ENCODE results near the gene PRTN3. TPM values are rescaled to one million over a fixed set of nuclear protein-coding genes. Genes with fewer than 3 reads are reported as not detected.
A peak's percentile ranks its signal among the peaks of the same experiment; 100 is the strongest.
"Not testable (repeated sequence)": the region's sequence is repeated elsewhere in the genome, so short reads cannot be mapped to it uniquely, and the experiment has no call there.

Gene PRTN3
- polyA plus RNA-seq, 1 donor (not counting 4 experiments of a cell fraction or from before 2014, with no cell fraction given) = not detected

DNA sequence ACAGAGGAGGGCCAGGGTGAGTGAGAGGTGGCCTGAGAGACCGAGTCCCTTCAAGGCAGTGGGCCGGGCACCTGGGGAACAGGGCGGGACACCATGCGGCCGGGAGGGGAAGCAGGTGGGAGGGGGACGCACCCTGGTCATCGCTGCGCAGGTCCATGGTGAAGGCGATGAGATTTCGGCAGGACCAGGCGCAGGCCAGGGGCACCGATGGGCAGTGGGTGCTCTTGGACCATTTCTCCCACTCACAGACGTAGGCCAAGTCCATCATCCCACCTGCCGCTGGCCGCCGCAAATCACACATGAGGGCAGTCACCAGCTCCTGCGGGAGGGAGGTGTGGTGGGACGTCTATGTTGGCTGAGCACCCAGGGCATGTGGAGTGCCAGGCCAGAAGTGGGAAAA is 50.0 kb downstream of the PRTN3 start:
- H3K27me3 ChIP-seq (ENCODE audit: control insufficient read depth, extremely low read depth, insufficient read depth, low read length) = no peaks in the 10 kb centered on the region
- no peaks in the 10 kb centered on the region for H3K9me3 ChIP-seq (ENCODE audit: control insufficient read depth, low read depth, low read length)
- no peaks in the 10 kb centered on the region for H3K4me1 ChIP-seq (ENCODE audit: control insufficient read depth, extremely low read depth, insufficient read depth, low read length)
- DNase-seq (ENCODE audit: low read depth, low spot score) (no peak), FAIRE-seq (no peak)
- H3K9ac ChIP-seq (ENCODE audit: control insufficient read depth, extremely low read depth, insufficient read depth, low read length) = no peak overlapping the region
- TF ChIP-seq, protein P1, sequence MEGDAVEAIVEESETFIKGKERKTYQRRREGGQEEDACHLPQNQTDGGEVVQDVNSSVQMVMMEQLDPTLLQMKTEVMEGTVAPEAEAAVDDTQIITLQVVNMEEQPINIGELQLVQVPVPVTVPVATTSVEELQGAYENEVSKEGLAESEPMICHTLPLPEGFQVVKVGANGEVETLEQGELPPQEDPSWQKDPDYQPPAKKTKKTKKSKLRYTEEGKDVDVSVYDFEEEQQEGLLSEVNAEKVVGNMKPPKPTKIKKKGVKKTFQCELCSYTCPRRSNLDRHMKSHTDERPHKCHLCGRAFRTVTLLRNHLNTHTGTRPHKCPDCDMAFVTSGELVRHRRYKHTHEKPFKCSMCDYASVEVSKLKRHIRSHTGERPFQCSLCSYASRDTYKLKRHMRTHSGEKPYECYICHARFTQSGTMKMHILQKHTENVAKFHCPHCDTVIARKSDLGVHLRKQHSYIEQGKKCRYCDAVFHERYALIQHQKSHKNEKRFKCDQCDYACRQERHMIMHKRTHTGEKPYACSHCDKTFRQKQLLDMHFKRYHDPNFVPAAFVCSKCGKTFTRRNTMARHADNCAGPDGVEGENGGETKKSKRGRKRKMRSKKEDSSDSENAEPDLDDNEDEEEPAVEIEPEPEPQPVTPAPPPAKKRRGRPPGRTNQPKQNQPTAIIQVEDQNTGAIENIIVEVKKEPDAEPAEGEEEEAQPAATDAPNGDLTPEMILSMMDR (optimal IDR thresholded peaks at IDR 0.05 in 1 of 3, IDR thresholded peaks at IDR 0.05 in 1 of 3, conservative IDR thresholded peaks at IDR 0.05 in 1 of 3; ENCODE audit: extremely low read depth in 1 of 3, insufficient read depth in 2 of 3, low read length in 3 of 3) = no peak
- no peak for TF ChIP-seq EZH2 (IDR thresholded peaks at IDR 0.05; ENCODE audit: low read length)
- no peak overlapping the region for H3K4me2 ChIP-seq (ENCODE audit: control insufficient read depth, extremely low read depth, insufficient read depth, low read depth, low read length)
- H3K27ac ChIP-seq (ENCODE audit: control insufficient read depth, insufficient read depth, low read length) = no peak overlapping the region
- peaks cover 9 to 10% of the 10 kb centered on the region in 2 experiments for H3K36me3 ChIP-seq (ENCODE audit: control insufficient read depth in 2 of 2, extremely low read depth in 1 of 2, insufficient read depth in 2 of 2, low read length in 2 of 2)
- dilution Hi-C loops (cut with MboI; ENCODE audit: extremely low pct_ligation_motif_present, low sequenced_read_pairs) = no loop called here
- no peaks in the 10 kb centered on the region for H4K20me1 ChIP-seq (ENCODE audit: control insufficient read depth, extremely low read depth, insufficient read depth, low read length)
- H2AFZ ChIP-seq (ENCODE audit: control insufficient read depth, low read length) = no peak overlapping the region
- H3K9me1 ChIP-seq (ENCODE audit: control insufficient read depth, extremely low read depth, insufficient read depth, low read length) = no peaks in the 10 kb centered on the region
- H3K4me3 ChIP-seq (ENCODE audit: control insufficient read depth in 2 of 3, extremely low read depth in 1 of 3, insufficient read depth in 2 of 3, low read depth in 1 of 3, low read length in 3 of 3) = no peak overlapping the region
- H3K79me2 ChIP-seq (ENCODE audit: control insufficient read depth, insufficient read depth, low read length) = no peaks in the 10 kb centered on the region

DNA sequence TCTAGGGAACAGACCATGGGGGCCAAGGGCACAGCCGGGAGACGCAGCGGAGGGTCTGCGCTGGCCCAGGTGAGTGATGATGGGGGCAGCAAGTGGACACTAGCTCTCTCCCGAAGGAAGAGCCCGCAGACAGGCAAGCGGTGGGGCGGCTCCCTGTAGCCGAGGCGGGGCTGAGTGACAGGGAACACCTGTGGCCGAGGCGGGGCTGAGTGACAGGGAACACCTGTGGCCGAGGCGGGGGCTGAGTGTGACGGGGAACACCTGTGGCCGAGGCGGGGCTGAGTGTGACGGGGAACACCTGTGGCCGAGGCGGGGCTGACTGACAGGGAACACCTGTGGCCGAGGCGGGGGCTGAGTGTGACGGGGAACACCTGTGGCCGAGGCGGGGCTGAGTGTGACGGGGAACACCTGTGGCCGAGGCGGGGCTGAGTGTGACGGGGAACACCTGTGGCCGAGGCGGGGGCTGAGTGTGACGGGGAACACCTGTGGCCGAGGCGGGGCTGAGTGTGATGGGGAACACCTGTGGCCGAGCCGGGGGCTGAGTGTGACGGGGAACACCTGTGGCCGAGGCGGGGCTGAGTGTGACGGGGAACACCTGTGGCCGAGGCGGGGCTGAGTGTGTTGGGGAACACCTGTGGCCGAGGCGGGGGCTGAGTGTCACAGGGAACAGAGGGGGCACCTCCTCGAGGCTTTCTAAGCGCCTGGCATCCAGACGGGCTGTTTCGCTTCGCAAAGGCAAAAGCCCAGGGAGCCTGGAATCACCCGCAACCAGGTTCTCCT is 50.8 kb downstream of the PRTN3 start:
- H3K4me1 ChIP-seq (ENCODE audit: control insufficient read depth, extremely low read depth, insufficient read depth, low read length); H3K79me2 ChIP-seq (ENCODE audit: control insufficient read depth, insufficient read depth, low read length); H3K27me3 ChIP-seq (ENCODE audit: control insufficient read depth, extremely low read depth, insufficient read depth, low read length); H4K20me1 ChIP-seq (ENCODE audit: control insufficient read depth, extremely low read depth, insufficient read depth, low read length); H2AFZ ChIP-seq (ENCODE audit: control insufficient read depth, low read length); H3K9me3 ChIP-seq (ENCODE audit: control insufficient read depth, low read depth, low read length); DNase-seq (ENCODE audit: low read depth, low spot score); FAIRE-seq; dilution Hi-C loops (cut with MboI; ENCODE audit: extremely low pct_ligation_motif_present, low sequenced_read_pairs); H3K9me1 ChIP-seq (ENCODE audit: control insufficient read depth, extremely low read depth, insufficient read depth, low read length): not testable (repeated sequence)
- Histone ChIP-seq H3K9ac (ENCODE audit: control insufficient read depth, extremely low read depth, insufficient read depth, low read length) (peak overlapping the region; percentile 88), H3K27ac (ENCODE audit: control insufficient read depth, insufficient read depth, low read length) (peak overlapping the region; percentile 58), H3K4me3 (ENCODE audit: control insufficient read depth in 2 of 3, extremely low read depth in 1 of 3, insufficient read depth in 2 of 3, low read depth in 1 of 3, low read length in 3 of 3) (peak overlapping the region; percentile 77 to 86 (median 80)), H3K36me3 (ENCODE audit: control insufficient read depth in 2 of 2, extremely low read depth in 1 of 2, insufficient read depth in 2 of 2, low read length in 2 of 2) (peaks cover 4 to 10% of the 10 kb centered on the region in 2 experiments), H3K4me2 (ENCODE audit: control insufficient read depth, extremely low read depth, insufficient read depth, low read depth, low read length) (peak overlapping the region; percentile 90)
